ENCODE data around the gene RBM47.
"Not testable (repeated sequence)": the region's sequence is repeated elsewhere in the genome, so short reads cannot be mapped to it uniquely, and the experiment has no call there.

Gene RBM47

DNA sequence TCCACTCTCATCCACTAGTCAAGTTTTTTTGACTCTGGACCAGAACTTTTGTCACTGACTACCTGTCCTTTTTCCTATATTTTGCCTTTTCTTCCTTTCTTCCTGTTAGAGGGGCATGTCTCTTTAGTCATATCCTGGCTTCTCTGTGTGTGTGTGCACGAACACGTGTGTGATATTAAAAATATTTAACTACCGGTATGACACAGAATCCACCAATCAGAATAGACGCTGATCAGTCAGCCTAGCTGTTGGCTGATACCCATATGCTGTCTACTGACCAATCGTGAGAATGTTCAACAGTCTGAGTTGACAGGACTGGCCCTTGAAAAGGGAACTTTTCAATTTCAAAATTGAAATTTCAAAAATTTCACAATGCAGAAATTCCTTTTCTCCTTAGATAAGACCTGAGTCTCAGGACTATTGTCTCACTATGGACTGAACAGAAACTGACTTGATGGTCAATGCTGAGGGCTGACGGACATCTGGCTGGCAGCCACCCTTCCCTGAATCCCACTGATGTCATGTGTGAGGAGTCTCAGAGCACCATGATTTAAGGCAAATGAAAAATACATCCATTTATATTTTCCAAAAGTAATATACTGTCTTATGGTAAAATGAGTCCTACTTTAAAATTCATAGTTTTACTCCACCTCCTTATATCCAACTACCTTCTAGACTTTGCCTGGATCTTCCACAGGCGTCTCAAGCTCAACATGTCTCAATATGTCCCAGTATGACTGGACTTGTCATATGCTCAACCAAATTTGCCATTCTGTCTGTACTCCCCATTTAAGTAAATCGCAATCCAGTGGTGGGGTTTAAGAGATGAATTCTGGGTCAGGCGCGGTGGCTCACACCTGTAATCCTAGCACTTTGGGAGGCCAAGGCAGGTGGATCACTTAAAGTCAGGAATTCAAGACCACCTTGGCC lies 216.5 kb downstream of the RBM47 start:
- DNase-seq (ENCODE audit: low spot score): no peak

DNA sequence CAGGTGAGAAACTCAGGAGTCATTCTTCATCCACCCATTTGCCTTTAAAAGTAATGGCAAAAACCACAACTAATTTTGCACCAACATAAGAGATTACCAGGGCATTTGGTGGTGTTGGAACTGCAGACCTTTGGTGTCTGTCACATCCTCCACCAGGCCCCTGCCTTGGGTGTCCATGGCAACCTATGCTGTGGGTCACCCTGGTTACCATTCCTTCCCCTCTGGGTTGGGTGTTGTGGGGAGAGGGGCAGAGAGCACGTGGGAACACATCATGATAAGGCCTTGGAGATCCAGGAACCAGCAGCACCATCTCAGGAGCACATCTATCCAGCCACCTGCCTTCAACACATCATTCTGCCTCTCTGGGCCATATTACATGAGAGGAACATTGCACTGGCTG lies 217.3 kb downstream of the RBM47 start:
- no peak for DNase-seq (ENCODE audit: low spot score)

DNA sequence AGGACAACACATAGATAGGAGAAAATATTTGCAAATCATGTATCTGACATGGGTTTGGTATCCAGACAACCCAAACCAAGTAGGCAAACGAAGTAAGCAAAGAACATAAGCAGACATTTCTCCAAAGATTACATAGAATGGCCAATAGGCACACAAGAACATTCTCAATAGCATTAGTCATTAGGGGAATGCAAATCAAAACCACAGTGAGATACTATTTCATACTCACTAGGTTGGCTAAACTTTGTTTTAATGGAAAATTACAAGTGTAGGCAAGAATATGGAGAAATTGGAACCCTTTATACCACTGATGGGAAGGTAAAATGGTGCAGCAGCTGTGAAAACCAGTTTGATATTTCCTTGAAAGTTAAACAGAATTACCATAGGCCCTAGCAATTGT lies 219.8 kb downstream of the RBM47 start:
- DNase-seq (ENCODE audit: low spot score): no peak

DNA sequence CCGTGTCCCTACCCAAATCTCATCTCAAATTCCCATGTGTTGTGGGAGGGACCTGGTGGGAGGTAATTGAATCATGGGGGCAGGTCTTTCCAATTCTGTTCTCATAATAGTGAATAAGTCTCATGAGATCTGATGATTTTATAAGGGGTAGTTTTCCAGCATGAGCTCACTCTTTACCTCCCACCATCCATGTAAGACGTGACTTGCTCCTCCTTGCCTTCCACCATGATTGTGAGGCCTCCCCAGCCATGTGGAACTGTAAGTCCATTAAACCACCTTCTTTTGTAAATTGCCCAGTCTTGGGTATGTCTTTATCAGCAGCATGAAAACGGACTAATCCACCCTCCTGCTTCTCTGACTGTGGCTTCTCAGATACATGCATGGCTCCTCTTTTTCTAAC lies 222.2 kb downstream of the RBM47 start:
- DNase-seq (ENCODE audit: low spot score): not testable (repeated sequence)

DNA sequence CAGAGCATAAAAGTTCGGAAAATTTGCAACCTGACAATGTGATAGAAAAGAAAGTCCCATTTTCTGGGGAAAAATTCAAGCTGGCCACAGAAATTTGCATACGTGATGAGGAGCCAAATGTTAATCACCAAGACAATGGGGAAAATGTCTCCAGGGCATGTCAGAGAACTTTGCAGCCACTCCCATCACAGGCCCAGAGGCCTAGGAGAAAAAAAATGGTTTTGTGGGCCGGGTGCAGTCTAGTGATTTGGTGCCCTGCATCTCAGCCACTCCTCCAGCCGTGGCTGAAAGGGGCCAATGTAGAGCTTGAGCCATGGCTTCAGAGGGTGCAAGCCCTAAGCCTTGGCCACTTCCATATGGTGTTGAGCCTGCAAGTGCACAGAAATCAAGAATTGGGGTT lies 223.3 kb downstream of the RBM47 start:
- DNase-seq (ENCODE audit: low spot score): no peak

DNA sequence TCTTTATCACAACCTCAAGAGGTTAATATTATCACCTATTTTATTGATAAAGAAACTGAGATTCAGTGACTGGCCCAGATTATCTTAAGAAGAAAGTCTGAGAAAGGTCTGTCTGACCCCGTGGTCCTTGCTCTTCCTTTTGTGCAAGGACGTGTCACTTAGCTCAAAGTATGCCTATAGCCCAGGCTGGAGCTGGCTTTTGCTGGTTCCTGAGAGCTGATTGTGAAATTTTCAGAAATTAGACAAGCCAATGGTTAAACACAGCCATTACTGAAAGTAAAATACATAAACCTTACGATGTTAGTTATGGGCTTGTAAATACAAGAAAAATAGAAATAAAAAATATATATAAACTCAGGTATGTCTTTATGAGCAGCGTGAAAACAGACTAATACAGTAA lies 224.5 kb downstream of the RBM47 start:
- DNase-seq (ENCODE audit: low spot score): no peak

DNA sequence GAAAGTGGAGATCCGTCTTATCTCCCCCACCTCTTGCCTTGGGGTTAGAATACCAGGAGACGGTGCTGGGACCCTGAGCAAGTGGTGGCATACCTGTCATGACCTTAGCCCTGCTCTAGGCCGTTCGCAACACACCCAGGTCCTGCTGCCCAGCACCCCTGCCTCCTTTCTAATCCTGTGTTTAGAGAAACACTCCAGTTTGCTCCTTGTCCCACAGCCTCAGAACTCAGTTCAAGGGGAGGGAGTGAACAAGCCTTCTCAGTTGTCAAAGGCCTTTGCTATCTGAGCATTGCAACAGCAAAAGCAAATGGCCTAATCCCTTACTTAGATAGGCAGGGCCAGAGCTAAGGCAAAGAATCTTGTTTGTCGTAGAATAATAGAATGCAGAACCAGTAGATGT lies 226.6 kb downstream of the RBM47 start:
- no peak for DNase-seq (ENCODE audit: low spot score)

DNA sequence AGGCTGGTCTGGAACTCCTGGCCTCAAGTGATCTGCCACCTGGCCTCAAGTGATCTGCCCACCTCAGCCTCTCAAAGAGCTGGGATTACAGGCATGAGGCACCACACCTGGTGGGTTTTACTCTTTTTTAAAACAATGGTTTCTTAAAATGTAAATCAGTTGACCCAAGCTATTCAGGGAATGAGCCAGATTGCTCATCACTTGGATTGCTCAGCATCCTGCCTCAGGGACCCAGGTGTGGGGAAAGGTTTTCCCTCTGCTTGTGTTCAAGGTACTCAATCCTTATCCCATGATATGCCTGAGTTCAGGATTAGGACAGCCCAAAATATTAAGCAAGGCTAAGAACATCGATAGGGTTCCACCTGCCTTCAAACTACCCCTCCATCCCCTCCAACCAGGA lies 227.1 kb downstream of the RBM47 start:
- no peak for DNase-seq (ENCODE audit: low spot score)

DNA sequence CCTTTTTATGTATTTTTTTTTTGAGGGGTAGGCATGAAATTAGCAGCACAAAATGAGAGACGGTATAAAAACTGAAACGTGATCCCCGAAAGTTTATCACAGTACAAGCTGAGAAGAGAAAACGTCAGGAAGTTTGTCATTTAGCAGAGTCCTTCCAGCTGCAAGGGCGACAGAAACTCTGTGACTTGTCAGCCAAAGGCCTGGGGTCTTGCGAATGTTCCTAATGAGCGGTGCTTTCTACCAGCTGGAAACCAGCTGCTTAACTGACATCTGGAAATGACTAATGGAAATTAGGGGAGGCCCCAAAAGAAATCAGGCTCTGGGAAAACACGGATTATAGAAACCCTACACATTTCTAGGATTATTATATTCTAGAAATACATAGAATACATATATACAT lies 228.0 kb downstream of the RBM47 start:
- DNase-seq (ENCODE audit: low spot score): peak; percentile 4

DNA sequence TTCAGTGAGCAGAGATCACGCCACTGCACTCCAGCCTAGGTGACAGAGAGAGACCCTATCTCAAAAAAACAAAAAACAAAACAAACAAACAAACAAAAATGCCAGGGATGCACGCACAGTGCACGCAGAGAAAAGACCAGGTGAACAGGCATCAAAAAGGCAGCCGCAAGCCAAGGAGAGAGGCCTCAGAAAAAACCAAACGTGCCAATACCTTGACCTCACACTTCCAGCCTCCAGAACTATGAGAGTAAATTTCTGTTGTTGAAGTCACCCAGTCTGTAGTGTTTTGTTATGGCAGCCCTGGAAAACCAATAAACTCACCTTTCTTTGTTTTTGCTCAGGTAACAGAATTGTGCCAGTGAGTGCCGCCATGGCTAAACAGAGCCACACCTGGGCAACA lies 228.6 kb downstream of the RBM47 start:
- no peak for DNase-seq (ENCODE audit: low spot score)

DNA sequence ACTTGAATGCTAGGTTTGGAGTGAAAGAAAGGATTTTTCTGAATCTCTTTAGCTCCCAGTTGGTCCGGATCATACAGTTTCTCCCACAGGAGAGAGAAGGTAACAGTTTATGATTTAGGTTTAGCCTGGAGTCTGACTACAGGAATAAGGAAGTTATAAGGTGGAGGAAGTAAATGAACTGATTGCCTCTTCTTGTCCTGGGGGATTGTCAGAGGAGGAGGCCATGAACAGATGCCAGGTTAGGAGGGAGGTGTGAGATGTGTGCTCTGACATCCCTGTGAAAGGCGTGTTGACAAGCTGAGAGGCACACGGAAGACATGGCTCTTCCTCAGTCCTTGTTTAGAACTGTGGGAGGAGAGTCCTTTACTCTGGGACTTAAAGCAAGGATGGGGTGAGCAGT lies 230.1 kb downstream of the RBM47 start:
- DNase-seq (ENCODE audit: low spot score): no peak

DNA sequence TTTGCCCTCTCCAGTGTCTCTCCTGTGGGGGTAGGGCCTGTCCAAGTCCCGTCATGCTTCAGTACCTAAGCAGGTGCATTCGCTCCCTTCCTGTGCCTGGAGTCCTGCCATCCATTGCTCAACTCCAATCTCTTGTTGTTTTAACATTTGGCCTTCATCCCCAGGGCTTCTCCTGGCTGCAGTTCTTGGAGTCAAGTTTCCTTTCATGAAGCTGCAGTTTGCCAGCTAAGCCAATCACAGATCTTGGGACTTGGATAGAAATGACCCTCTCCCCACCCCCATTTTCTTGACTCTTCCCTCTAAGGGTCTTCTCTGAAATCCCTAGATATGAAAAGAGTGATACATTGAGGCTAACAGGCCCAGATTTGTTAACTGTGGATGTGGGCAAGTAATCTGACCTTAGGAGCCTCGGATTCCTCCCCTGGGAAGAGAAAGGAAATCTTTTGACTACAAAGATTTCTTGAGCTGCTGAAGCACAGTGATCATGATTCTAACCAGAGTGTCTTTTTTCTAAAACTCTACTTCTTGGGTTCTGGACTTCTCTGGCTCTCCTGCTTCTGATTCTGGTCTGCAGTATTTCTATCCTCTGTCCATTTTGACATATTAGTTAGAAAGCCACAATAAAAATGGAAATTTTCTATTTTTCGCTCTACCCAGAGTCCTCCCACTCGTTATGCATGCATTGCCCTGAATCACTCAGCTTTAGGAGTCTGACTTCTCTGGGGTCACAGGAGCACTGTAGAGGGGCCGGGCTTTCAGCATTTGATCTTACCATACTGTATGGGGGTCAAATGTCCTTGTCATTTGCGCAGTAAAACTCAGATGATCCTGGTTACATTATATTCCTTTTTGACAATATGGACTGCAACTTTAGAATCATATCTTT lies 233.5 kb downstream of the RBM47 start:
- DNase-seq (ENCODE audit: low spot score): no peak

DNA sequence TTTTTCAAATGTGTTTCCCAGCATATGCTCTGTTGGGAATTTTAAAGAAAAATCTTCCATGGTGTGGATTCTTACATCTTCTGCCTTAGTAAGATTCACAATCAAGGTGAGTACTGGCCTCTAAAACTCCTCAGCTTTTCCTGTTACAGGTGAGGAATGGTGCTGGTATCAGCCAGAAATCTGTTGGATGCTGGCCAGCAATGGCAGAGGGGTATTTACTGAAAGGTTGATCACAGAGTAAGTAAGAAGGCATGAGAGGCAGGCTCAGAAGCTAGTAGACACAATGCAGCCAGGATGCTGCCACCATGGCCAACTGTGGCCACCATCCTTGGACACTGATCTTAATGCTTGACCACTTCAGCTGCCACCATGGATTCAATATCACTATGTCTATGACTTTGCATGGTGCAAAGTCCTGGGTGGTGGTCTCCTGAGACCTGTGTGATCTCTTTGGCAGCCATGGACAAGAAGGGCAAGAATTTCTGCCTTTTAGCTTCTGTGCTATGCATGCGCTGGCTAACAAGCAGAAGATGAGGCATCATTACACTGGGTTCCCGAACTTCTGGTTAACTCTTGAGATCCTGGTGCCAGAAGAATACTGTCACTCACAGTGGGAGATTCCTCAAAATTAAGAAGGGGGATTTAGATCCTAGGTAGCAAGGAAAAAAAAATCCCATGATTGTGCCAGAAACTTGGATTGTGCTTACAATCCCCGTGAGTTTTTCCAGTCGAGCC lies 234.3 kb downstream of the RBM47 start:
- DNase-seq (ENCODE audit: low spot score): no peak

DNA sequence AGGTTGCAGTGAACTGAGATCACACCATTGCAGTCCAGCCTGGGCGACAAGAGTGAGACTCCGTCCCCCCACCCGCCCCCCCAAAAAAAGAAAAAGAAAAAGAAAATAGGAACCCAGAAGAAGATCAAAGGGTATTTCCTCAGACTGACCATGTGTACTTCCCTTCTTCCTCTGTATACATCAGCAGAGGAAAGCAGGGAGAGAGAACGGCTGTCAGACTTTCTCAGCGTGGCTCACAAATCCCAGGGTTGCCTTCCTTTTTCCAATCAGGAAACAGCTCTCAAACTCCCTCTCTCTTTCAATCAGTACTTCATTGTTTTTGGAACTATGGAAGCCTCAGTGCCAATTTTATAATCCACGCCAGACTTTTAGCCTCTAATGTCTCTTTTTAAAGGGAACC lies 235.4 kb downstream of the RBM47 start:
- DNase-seq (ENCODE audit: low spot score): no peak

DNA sequence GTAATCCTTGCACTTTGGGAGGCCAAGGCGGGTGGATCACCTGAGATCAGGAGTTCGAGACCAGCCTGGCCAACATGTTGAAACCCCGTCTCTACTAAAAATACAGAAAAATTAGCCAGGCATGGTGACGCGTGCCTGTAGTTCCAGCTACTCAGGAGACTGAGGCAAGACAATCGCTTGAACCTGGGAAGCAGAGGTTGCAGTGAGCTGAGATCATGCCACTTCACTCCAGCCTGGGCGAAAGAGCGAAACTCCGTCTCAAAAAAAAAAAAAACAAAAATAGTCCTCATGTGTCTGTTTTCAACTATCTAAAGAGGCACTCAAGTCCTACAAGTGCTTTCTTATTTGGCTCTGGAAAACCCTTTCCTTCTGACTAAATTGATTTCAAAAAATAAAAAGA lies 237.4 kb downstream of the RBM47 start:
- DNase-seq (ENCODE audit: low spot score): not testable (repeated sequence)

DNA sequence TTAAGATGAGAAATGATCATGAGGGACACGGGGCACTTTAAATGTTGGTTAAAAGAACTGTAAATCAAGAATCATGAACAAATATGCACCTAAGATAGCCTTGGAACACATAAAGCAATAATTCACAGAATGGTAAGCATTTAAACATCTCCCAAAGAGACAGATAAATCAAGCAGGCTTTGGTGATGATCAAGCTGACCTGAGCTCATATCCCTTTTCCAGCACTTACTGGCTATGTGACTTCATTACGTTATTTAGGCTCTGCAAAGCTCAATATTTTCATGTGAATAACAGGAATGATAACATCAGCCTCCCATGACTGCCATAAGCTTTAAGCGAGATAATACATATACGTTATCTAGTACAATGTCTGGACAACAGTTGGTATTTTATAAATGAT lies 239.7 kb downstream of the RBM47 start:
- no peak for DNase-seq (ENCODE audit: low spot score)

DNA sequence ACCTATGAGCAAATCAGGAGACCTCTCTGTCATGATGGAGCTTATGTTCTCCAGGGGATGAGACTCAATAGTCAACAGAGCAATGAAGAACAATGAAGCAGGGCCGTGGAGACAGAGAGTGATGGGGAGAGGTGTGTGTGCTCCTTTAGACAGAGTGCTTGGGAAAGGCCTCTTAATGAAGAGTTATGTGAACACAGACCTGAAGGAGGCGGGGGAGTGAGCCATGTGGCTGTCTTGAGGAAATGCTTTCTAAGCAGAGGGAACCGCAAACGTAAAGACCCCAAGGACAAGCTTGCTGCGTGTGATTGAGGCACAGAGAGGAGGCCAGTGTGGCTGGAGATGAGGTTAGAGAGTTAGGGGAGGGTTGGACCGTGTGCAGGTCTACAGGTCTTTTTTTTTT lies 241.4 kb downstream of the RBM47 start:
- peak; percentile 9 for DNase-seq (ENCODE audit: low spot score)

DNA sequence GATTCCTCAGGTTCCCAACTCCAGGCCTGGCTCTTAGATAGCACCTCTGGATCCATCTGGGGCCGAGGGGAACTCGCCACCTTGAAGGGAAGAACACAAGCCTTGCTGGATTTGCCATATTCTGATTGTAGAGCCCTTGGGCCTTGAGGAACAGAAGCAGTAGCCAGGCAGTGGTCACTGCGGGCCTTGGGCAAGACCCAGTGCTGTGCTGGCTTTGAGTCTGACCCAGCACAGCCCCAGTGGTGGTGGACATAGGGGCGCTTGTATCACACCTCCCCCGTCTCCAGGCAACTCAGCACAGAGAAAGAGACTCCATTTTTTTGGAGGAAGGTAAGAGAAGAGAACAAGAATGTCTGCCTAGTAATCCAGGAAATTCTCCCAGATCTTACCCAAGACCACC lies 249.0 kb downstream of the RBM47 start:
- no peak for DNase-seq (ENCODE audit: low spot score)

DNA sequence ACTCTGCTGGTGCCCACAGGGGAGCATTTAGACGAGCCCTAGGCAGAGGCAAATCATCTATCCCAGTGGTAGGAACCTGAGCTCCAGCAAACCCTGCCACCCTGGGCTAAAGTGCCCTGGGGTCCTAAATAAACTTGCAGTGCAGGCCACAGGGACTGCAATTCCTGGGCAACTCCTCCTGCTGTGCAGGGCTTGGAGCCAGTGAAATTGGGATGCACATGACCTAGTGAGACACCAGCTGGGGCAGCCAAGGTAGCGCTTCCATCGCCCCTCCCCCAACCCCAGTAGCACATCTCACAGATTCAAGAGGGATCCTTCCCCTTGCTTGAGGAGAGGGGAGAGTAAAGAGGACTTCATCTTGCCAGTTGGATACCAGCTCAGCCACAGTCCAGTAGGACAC lies 250.4 kb downstream of the RBM47 start:
- no peak for DNase-seq (ENCODE audit: low spot score)

DNA sequence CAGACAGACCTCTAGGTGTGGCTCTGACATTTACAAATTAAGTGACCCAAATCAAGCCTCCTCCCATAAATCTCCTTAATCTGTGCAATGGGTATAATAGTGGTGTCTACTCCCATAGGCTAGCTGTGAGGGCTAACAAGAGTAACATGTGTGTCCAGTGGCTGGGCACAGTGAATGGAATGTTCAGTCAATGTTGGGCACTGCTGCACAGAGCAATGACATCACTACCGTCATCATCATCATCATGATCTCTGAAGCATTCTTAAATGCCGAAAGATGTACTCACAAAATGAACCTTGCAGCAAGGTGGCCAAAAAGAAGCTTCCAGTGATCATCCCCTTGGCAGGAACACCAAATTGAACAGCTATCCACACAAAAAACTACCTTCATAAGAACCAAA lies 251.0 kb downstream of the RBM47 start:
- no peak for DNase-seq (ENCODE audit: low spot score)

DNA sequence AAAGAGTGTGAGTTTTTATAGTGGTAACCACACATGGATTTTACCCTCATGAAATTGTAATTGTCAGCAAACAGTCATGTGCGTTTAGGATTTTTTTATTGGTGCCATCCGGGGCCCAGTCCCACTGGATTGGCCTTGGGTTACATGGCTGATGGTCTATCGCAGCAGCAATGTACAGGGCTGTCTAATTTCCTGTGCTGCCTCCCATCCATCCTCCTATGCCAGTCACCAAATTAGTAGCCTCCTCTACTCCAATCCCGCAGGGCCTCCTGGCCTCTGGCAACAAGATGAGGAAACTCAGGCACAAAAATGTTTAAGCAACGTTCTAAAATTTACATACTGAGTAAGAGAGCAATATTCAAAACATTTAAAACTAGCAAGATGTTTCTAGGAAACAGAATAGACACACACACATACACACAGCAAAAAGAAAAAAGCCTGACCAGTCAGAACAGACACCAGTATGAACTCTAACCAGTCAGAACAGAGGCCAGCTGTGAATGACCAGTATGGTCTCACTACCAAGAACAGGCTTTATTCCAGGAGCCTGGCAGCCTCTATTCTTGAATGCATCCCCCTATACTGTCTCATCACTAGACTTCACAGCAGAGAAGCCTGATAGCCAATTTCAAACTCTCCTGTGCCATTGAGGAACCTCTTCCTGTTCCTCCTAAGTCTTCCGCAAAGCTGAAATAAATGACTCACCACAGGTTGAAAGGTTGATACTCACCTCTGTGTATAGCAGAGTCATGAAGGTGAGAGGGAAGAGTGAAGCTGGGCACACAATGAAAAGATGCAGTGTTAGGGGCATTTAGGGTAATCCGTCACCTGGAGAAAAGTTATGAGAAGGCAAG lies 251.9 kb downstream of the RBM47 start:
- DNase-seq (ENCODE audit: low spot score): no peak

Data from SK-N-DZ (cell line).